ENCODE results near the gene STAT1.
A peak's percentile ranks its signal among the peaks of the same experiment; 100 is the strongest.

The STAT1 gene

DNA sequence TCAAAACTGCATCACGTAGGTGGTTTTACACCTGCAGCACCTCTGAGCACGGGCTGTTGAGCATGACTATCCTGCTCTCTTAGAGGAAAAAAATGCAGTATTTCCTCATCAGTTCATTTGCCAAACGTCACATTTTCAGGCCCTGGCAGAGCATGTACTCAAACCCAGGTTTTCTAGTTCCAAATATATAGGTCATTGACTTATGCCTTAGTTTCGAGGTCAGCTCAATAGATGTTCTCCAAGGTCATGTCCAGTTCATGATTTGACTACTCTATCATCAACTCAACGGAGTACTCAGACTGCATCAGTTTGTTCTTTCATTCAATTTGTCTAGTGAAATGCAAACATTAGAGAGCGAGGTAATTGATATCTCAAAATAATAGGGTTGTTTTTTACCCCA, 39.3 kb upstream of the STAT1 start:
- ATAC-seq, result no peak

DNA sequence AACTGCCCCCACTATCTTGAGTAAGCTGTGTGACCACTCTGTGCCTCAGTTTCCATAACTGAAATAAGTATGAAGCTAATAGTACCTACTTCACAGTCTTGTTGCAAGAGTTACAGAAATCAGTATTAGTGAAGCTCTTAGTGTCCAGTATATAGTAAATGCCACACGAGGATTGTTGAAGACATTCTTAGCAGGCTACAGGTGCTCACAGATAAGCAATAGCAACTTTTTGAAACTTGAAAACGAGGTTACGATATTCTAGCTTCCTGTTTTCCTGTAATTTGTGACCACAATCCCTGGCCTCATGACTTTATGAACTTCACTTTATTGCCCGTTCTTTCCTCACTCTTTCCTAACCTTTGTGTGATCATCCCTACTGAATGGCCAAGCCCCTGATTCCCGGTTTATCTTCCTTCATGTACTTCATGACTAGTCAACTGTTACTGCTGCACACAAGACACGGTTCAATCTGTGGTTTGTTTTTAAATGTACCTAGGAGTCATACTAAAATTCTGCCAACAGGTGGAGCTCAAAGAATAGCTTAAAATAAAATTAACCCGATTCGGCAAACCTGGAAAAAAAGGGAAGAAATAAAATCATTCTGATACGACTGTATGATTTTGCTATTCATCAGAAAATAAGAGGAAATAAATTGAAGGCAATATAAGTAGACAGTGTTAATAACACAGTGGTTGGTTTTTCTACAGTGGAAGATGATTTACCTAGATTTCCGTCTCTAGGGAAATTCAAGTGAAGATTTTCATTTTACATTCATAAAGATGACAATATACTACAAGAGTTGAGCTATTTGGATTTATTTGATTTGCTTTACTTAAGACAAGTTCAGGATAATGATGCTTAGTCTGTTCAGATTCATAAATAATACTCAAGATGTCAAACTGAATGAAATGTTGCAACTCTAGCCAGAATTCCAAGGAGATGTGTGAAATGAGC, 38.1 kb upstream of the STAT1 start:
- TF ChIP-seq PPARA (CRISPR knock-in tag; IDR thresholded peaks at IDR 0.05; ENCODE audit: borderline replicate concordance), result no peak
- TF ChIP-seq ESRRG (CRISPR knock-in tag; IDR thresholded peaks at IDR 0.05), result no peak
- TF ChIP-seq ZNF8 (CRISPR knock-in tag; IDR thresholded peaks at IDR 0.05), result no peak
- TF ChIP-seq CSDC2 (CRISPR knock-in tag; IDR thresholded peaks at IDR 0.05), result no peak
- TF ChIP-seq ARNTL (CRISPR knock-in tag; IDR thresholded peaks at IDR 0.05; ENCODE audit: borderline replicate concordance, low read depth), result no peak
- TF ChIP-seq RARB (CRISPR knock-in tag; IDR thresholded peaks at IDR 0.05), result no peak
- TF ChIP-seq ZFP3 (CRISPR knock-in tag; IDR thresholded peaks at IDR 0.05), result no peak
- no peak for TF ChIP-seq TCF4 (CRISPR knock-in tag; IDR thresholded peaks at IDR 0.05; ENCODE audit: borderline replicate concordance)
- ATAC-seq, result peak; percentile 75

More for the DNA sequence above, 39.3 kb upstream of the STAT1 start:
- TF ChIP-seq ZNF565 (CRISPR knock-in tag; conservative IDR thresholded peaks at IDR 0.05; ENCODE audit: low read depth) (no peak), ARNTL (CRISPR knock-in tag; IDR thresholded peaks at IDR 0.05; ENCODE audit: borderline replicate concordance, low read depth) (no peak), ZNF70 (CRISPR knock-in tag; IDR thresholded peaks at IDR 0.05) (no peak), ZC3H10 (CRISPR knock-in tag; IDR thresholded peaks at IDR 0.05) (no peak)

- no peak for ATAC-seq
- TF ChIP-seq ZNF565 (CRISPR knock-in tag; conservative IDR thresholded peaks at IDR 0.05; ENCODE audit: low read depth) (no peak), ZFP30 (CRISPR knock-in tag; IDR thresholded peaks at IDR 0.05) (no peak), ISL1 (CRISPR knock-in tag; IDR thresholded peaks at IDR 0.05) (no peak), SNAI2 (CRISPR knock-in tag; IDR thresholded peaks at IDR 0.05) (no peak), ZNF8 (CRISPR knock-in tag; IDR thresholded peaks at IDR 0.05) (no peak), ARNTL (CRISPR knock-in tag; IDR thresholded peaks at IDR 0.05; ENCODE audit: borderline replicate concordance, low read depth) (no peak), RARB (CRISPR knock-in tag; IDR thresholded peaks at IDR 0.05) (no peak), ZFP3 (CRISPR knock-in tag; IDR thresholded peaks at IDR 0.05) (no peak), TOX (CRISPR knock-in tag; IDR thresholded peaks at IDR 0.05; ENCODE audit: borderline replicate concordance) (no peak)
Measured at GRCh38 chr2:191051177-191051576, 37.2 kb upstream of the STAT1 start.

GRCh38 chr2:191050640-191050987, 36.6 kb upstream of the STAT1 start:
- ATAC-seq, result no peak
- no peak for TF ChIP-seq ARNTL (CRISPR knock-in tag; IDR thresholded peaks at IDR 0.05; ENCODE audit: borderline replicate concordance, low read depth)
- TF ChIP-seq CSRNP3 (CRISPR knock-in tag; IDR thresholded peaks at IDR 0.05), result no peak
- TF ChIP-seq ISL1 (CRISPR knock-in tag; IDR thresholded peaks at IDR 0.05), result no peak
- no peak for TF ChIP-seq SNAI2 (CRISPR knock-in tag; IDR thresholded peaks at IDR 0.05)
- TF ChIP-seq TCF4 (CRISPR knock-in tag; IDR thresholded peaks at IDR 0.05; ENCODE audit: borderline replicate concordance), result no peak
- no peak for TF ChIP-seq PPARA (CRISPR knock-in tag; IDR thresholded peaks at IDR 0.05; ENCODE audit: borderline replicate concordance)
- TF ChIP-seq GLIS3 (CRISPR knock-in tag; IDR thresholded peaks at IDR 0.05), result no peak
- TF ChIP-seq TOX (CRISPR knock-in tag; IDR thresholded peaks at IDR 0.05; ENCODE audit: borderline replicate concordance), result no peak
- TF ChIP-seq POU6F1 (CRISPR knock-in tag; IDR thresholded peaks at IDR 0.05; ENCODE audit: borderline replicate concordance, low read depth), result no peak
- TF ChIP-seq ZNF565 (CRISPR knock-in tag; conservative IDR thresholded peaks at IDR 0.05; ENCODE audit: low read depth), result no peak
- TF ChIP-seq ZC3H10 (CRISPR knock-in tag; IDR thresholded peaks at IDR 0.05), result no peak
- no peak for TF ChIP-seq TSHZ2 (CRISPR knock-in tag; IDR thresholded peaks at IDR 0.05)
- no peak for TF ChIP-seq ZNF8 (CRISPR knock-in tag; IDR thresholded peaks at IDR 0.05)
- TF ChIP-seq ZNF70 (CRISPR knock-in tag; IDR thresholded peaks at IDR 0.05), result no peak
- TF ChIP-seq ZFP3 (CRISPR knock-in tag; IDR thresholded peaks at IDR 0.05), result no peak
